Mesenchymal stem cell (in vitro differentiated cells and primary cell): Measurements from ENCODE around the gene CATSPERZ.

ENCODE experiments used
- DNase-seq: peaks from one replicate; pipeline ENCODE4 v3.0.0-alpha.2; 2013
- H2AFZ ChIP-seq: one replicate; pipeline ENCODE4 v1.6.1; 2013; ENCODE audit warnings: low read depth, mild to moderate bottlenecking, control low read depth, inconsistent platforms, low read length, moderate library complexity
- H2AK5ac ChIP-seq: 2 replicates; pipeline ENCODE4 v1.6.1; 2013; ENCODE audit warnings: low read length, moderate library complexity, mild to moderate bottlenecking, inconsistent platforms; ENCODE audit not compliant: severe bottlenecking
- H2BK120ac ChIP-seq: one replicate; pipeline ENCODE4 v1.6.1; 2013; ENCODE audit warnings: low read depth, mild to moderate bottlenecking, inconsistent platforms, low read length, moderate library complexity
- H2BK12ac ChIP-seq, 2 experiments: one replicate each; pipeline ENCODE4 v1.6.1; 2013; ENCODE audit warnings: inconsistent platforms in 2 of 2, low read length in 2 of 2, mild to moderate bottlenecking in 2 of 2, moderate library complexity in 2 of 2, control low read depth in 1 of 2
- H2BK15ac ChIP-seq: one replicate; pipeline ENCODE4 v1.6.1; 2013; ENCODE audit warnings: mild to moderate bottlenecking, low read depth, inconsistent platforms; ENCODE audit not compliant: poor library complexity, severe bottlenecking
- H2BK5ac ChIP-seq: 2 replicates; pipeline ENCODE4 v1.6.1; 2013; ENCODE audit warnings: low read depth, mild to moderate bottlenecking, low read length, control low read depth, inconsistent platforms; ENCODE audit not compliant: poor library complexity, severe bottlenecking
- H3K14ac ChIP-seq, 2 experiments: one replicate each; pipeline ENCODE4 v1.6.1; 2013; ENCODE audit warnings: inconsistent platforms in 2 of 2, low read length in 2 of 2, control low read depth in 1 of 2, mild to moderate bottlenecking in 1 of 2, moderate library complexity in 1 of 2
- H3K18ac ChIP-seq, 2 experiments: one replicate each; pipeline ENCODE4 v1.6.1; 2013; ENCODE audit warnings: inconsistent platforms in 2 of 2, low read length in 2 of 2, control low read depth in 1 of 2, low read depth in 1 of 2, mild to moderate bottlenecking in 1 of 2
- H3K23ac ChIP-seq, 2 experiments: one replicate each; pipeline ENCODE4 v1.6.1; 2013; ENCODE audit warnings: inconsistent platforms in 2 of 2, low read length in 2 of 2, mild to moderate bottlenecking in 2 of 2, moderate library complexity in 2 of 2, control low read depth in 1 of 2
- H3K27ac ChIP-seq: 2 replicates; pipeline ENCODE4 v1.5.1; 2013; ENCODE audit warnings: mild to moderate bottlenecking, moderate library complexity, low read length, control low read depth, inconsistent platforms; ENCODE audit not compliant: poor library complexity, severe bottlenecking
- H3K27me3 ChIP-seq, 2 experiments: 2 replicates each; pipeline versions ENCODE4 v1.6.1 to v1.7.0; 2013; ENCODE audit warnings: low read length in 2 of 2, mild to moderate bottlenecking in 2 of 2, moderate library complexity in 2 of 2, control low read depth in 1 of 2, inconsistent platforms in 1 of 2; ENCODE audit not compliant: control insufficient read depth in 1 of 2, insufficient read depth in 1 of 2
- H3K36me3 ChIP-seq, 2 experiments: 2 replicates each; pipeline versions ENCODE4 v1.6.1 to v1.7.0; 2013; ENCODE audit warnings: low read length in 2 of 2, control low read depth in 1 of 2, inconsistent platforms in 1 of 2, low read depth in 1 of 2, mild to moderate bottlenecking in 1 of 2; ENCODE audit not compliant: insufficient read depth in 2 of 2, control insufficient read depth in 1 of 2
- H3K4ac ChIP-seq, 2 experiments: one replicate each; pipeline ENCODE4 v1.6.1; 2013; ENCODE audit warnings: inconsistent platforms in 2 of 2, low read length in 2 of 2, mild to moderate bottlenecking in 2 of 2, moderate library complexity in 2 of 2, control low read depth in 1 of 2, low read depth in 1 of 2
- H3K4me1 ChIP-seq: 2 replicates; pipeline ENCODE4 v1.6.1; 2013; ENCODE audit warnings: low read depth, low read length, control low read depth; ENCODE audit not compliant: control insufficient read depth, insufficient read depth
- H3K4me2 ChIP-seq: 2 replicates; pipeline ENCODE4 v1.6.1; 2013; ENCODE audit warnings: low read length, mild to moderate bottlenecking, inconsistent platforms; ENCODE audit not compliant: poor library complexity, severe bottlenecking
- H3K4me3 ChIP-seq, 2 experiments: 2 replicates each; pipeline versions ENCODE4 v1.5.1 to v1.7.0; 2013; ENCODE audit warnings: low read length in 2 of 2, mild to moderate bottlenecking in 2 of 2, control low read depth in 1 of 2, low read depth in 1 of 2; ENCODE audit not compliant: insufficient read depth in 1 of 2
- H3K79me1 ChIP-seq: replicated peaks from 2 replicates; pipeline ENCODE4 v1.6.1; 2013; ENCODE audit warnings: mild to moderate bottlenecking, control low read depth, low read length, inconsistent platforms; ENCODE audit not compliant: poor library complexity, severe bottlenecking
- H3K9ac ChIP-seq: 2 replicates; pipeline ENCODE4 v1.7.0; 2013; ENCODE audit warnings: mild to moderate bottlenecking, low read length, moderate library complexity
- H3K9me3 ChIP-seq: 2 replicates; pipeline ENCODE4 v1.7.0; 2013; ENCODE audit warnings: mild to moderate bottlenecking, low read length; ENCODE audit not compliant: control insufficient read depth
- H4K8ac ChIP-seq: one replicate; pipeline ENCODE4 v1.6.1; 2013; ENCODE audit warnings: inconsistent platforms, mild to moderate bottlenecking, low read length, moderate library complexity
- H4K91ac ChIP-seq: one replicate; pipeline ENCODE4 v1.6.1; 2013; ENCODE audit warnings: mild to moderate bottlenecking, low read length, inconsistent platforms
- WGBS: methylation state at CpG from one replicate; pipeline ENCODE4 v1.1.7; 2013; ENCODE audit warnings: mixed read lengths; 5-methylcytosine and 5-hydroxymethylcytosine counted together

CATSPERZ gene

GRCh38 chr11:64251753-64252002 lies 48.5 kb upstream of the CATSPERZ start:
- Histone ChIP-seq H4K91ac (no peak overlapping the region), H4K8ac (no peak overlapping the region), H3K79me1 (peaks cover 31% of the 10 kb centered on the region), H2AFZ (peak overlapping the region; percentile 29), H3K4me3 (peak overlapping the region; percentile 78 to 85), H3K18ac (peak overlapping the region; percentile 40 to 71), H3K14ac (peak overlapping the region; percentile 28 to 96), H3K9me3 (no peaks in the 10 kb centered on the region), H2BK15ac (peak overlapping the region; percentile 28), H2AK5ac (no peak overlapping the region), H3K4me2 (peak overlapping the region; percentile 92), H3K27me3 (no peaks in the 10 kb centered on the region), H3K27ac (no peak overlapping the region), H3K4me1 (peaks cover 37% of the 10 kb centered on the region), H2BK12ac (no peak overlapping the region), H3K36me3 (peaks cover 20 to 29% of the 10 kb centered on the region in 2 experiments), H2BK120ac (peak overlapping the region; percentile 42), H3K23ac (no peak overlapping the region), H3K9ac (peak overlapping the region; percentile 91), H3K4ac (peak overlapping the region in 1 of 2 experiments; percentile 64), H2BK5ac (no peak overlapping the region)
- DNase-seq = no peak
- WGBS = under 1% methylated on average over 18 of the region's 18 CpGs

GRCh38 chr11:64252003-64252872 lies 47.9 kb upstream of the CATSPERZ start:
- Histone ChIP-seq H2AK5ac (peak overlapping the region; percentile 38), H2BK120ac (peak overlapping the region; percentile 42), H3K9ac (peak overlapping the region; percentile 91), H2BK5ac (no peak overlapping the region), H3K9me3 (no peaks in the 10 kb centered on the region), H2BK12ac (peak overlapping the region; percentile 38 to 45), H3K4me3 (peak overlapping the region; percentile 78 to 85), H3K4me2 (peak overlapping the region; percentile 92), H3K79me1 (peaks cover 31% of the 10 kb centered on the region), H4K8ac (peak overlapping the region; percentile 21), H3K18ac (peak overlapping the region; percentile 40 to 71), H3K4me1 (peaks cover 37% of the 10 kb centered on the region), H3K4ac (peak overlapping the region in 1 of 2 experiments; percentile 85), H2AFZ (peak overlapping the region; percentile 29), H3K27ac (no peak overlapping the region), H3K36me3 (peaks cover 21 to 31% of the 10 kb centered on the region in 2 experiments), H4K91ac (peak overlapping the region; percentile 36), H3K14ac (peak overlapping the region; percentile 28 to 96), H3K27me3 (no peaks in the 10 kb centered on the region), H3K23ac (no peak overlapping the region), H2BK15ac (peak overlapping the region; percentile 28)
- WGBS = 5% methylated on average over 19 of the region's 23 CpGs
- peak; percentile 51 for DNase-seq

- Histone ChIP-seq H3K14ac (no peak overlapping the region), H4K8ac (no peak overlapping the region), H3K4me3 (peak overlapping the region in 1 of 2 experiments; percentile 85), H2BK15ac (no peak overlapping the region), H3K18ac (no peak overlapping the region), H3K9ac (peak overlapping the region; percentile 38), H3K9me3 (no peaks in the 10 kb centered on the region), H2BK12ac (no peak overlapping the region), H4K91ac (no peak overlapping the region), H3K4me2 (peak overlapping the region; percentile 17), H3K4ac (no peak overlapping the region), H3K23ac (no peak overlapping the region), H3K79me1 (peaks cover 31% of the 10 kb centered on the region), H3K36me3 (peaks cover 27 to 38% of the 10 kb centered on the region in 2 experiments), H3K4me1 (peaks cover 33% of the 10 kb centered on the region), H3K27ac (no peak overlapping the region), H2BK120ac (no peak overlapping the region), H3K27me3 (no peaks in the 10 kb centered on the region), H2AK5ac (peak overlapping the region; percentile 10), H2AFZ (no peak overlapping the region), H2BK5ac (no peak overlapping the region)
- no peak for DNase-seq
- WGBS = 85% methylated on average over 8 of the region's 8 CpGs
These were observed 47.1 kb upstream of the CATSPERZ start for GRCh38 chr11:64253043-64253442.

GRCh38 chr11:64253481-64253880 lies 46.7 kb upstream of the CATSPERZ start:
- no peaks in the 10 kb centered on the region for H3K9me3 ChIP-seq
- H2BK120ac ChIP-seq = no peak overlapping the region
- H3K4me1 ChIP-seq = peaks cover 33% of the 10 kb centered on the region
- no peak overlapping the region for H2AK5ac ChIP-seq
- H3K27me3 ChIP-seq = no peaks in the 10 kb centered on the region
- H3K36me3 ChIP-seq = peaks cover 31 to 43% of the 10 kb centered on the region in 2 experiments
- peak overlapping the region in 1 of 2 experiments; percentile 49 for H3K23ac ChIP-seq
- H3K14ac ChIP-seq = no peak overlapping the region
- WGBS = 85% methylated on average over 5 of the region's 5 CpGs
- H2BK15ac ChIP-seq = no peak overlapping the region
- H2AFZ ChIP-seq = no peak overlapping the region
- no peak overlapping the region for H3K4me3 ChIP-seq
- H4K91ac ChIP-seq = no peak overlapping the region
- no peak overlapping the region for H3K18ac ChIP-seq
- H4K8ac ChIP-seq = no peak overlapping the region
- no peak overlapping the region for H2BK12ac ChIP-seq
- no peak overlapping the region for H3K4ac ChIP-seq
- DNase-seq = no peak
- no peak overlapping the region for H3K4me2 ChIP-seq
- no peak overlapping the region for H3K27ac ChIP-seq
- no peak overlapping the region for H2BK5ac ChIP-seq
- no peak overlapping the region for H3K9ac ChIP-seq
- peaks cover 34% of the 10 kb centered on the region for H3K79me1 ChIP-seq
